Naive thymus-derived CD4-positive, alpha-beta T cell (primary cell): ENCODE measurements around the gene MAMDC2. TPM values are rescaled to one million over a fixed set of nuclear protein-coding genes. Genes with fewer than 3 reads are reported as not detected.

ENCODE experiments used
- ATAC-seq: fragments of 150-1000 bp; cut with Tn5 transposase; 2 replicates; pipeline ENCODE4 v1.10.0; 2021; ENCODE audit warnings: mild to moderate bottlenecking, moderate library complexity
- CTCF ChIA-PET: fragments of 350-600 bp; sonication (Branson Sonifier 250); formaldehyde crosslinking; loops from one replicate; lab custom pipeline; 2021; ENCODE audit warnings: antibody characterized with exemption; lab: Charles Lee
- POLR2A ChIA-PET: fragments of 350-600 bp; sonication (Branson Sonifier 250); formaldehyde crosslinking; loops from one replicate; lab custom pipeline; 2021; ENCODE audit warnings: antibody characterized with exemption, inconsistent platforms; lab: Charles Lee
- DNase-seq, 9 donors: peaks; one replicate each; pipeline versions ENCODE4 v3.0.0 to v3.0.0-alpha.2; 2020 to 2022; ENCODE audit warnings: mixed read lengths in 1 of 9
- H3K27ac ChIP-seq: one replicate; pipeline ENCODE4 v1.7.0; 2013; ENCODE audit warnings: mild to moderate bottlenecking, low read depth, low read length, moderate library complexity
- H3K27me3 ChIP-seq, 2 donors: one replicate each; pipeline ENCODE4 v1.7.0; 2013; ENCODE audit warnings: low read length in 2 of 2, mild to moderate bottlenecking in 2 of 2, moderate library complexity in 2 of 2; ENCODE audit not compliant: control insufficient read depth in 2 of 2, insufficient read depth in 2 of 2
- H3K36me3 ChIP-seq, 3 experiments: 1 replicate in 2 of 3; 2 replicates in 1 of 3; pipeline ENCODE4 v1.7.0; 2013; ENCODE audit warnings: low read length in 3 of 3, mild to moderate bottlenecking in 3 of 3, moderate library complexity in 1 of 3; ENCODE audit not compliant: insufficient read depth in 3 of 3, control insufficient read depth in 2 of 3
- H3K4me1 ChIP-seq, 2 donors: one replicate each; pipeline ENCODE4 v1.7.0; 2013; ENCODE audit warnings: low read length in 2 of 2, mild to moderate bottlenecking in 2 of 2, moderate library complexity in 1 of 2; ENCODE audit not compliant: control insufficient read depth in 2 of 2, insufficient read depth in 2 of 2
- H3K4me3 ChIP-seq: 2 replicates; pipeline ENCODE4 v1.7.0; 2013; ENCODE audit warnings: mild to moderate bottlenecking, low read length
- H3K9me3 ChIP-seq, 3 experiments: 1 replicate in 2 of 3; 2 replicates in 1 of 3; pipeline ENCODE4 v1.7.0; 2013; ENCODE audit warnings: low read length in 3 of 3; ENCODE audit not compliant: control insufficient read depth in 2 of 3
- H3K27ac Mint-ChIP-seq, 9 donors: one replicate each; pipeline ENCODE4 v1.8.0; 2020 to 2022; ENCODE audit warnings: mixed read lengths in 9 of 9, mild to moderate bottlenecking in 8 of 9, moderate library complexity in 5 of 9, inconsistent platforms in 2 of 9
- H3K27me3 Mint-ChIP-seq, 5 donors: one replicate each; pipeline ENCODE4 v1.8.0; 2021 to 2022; ENCODE audit warnings: mixed read lengths in 5 of 5, mild to moderate bottlenecking in 1 of 5
- H3K36me3 Mint-ChIP-seq, 5 donors: one replicate each; pipeline ENCODE4 v1.8.0; 2020 to 2022; ENCODE audit warnings: mixed read lengths in 5 of 5, mild to moderate bottlenecking in 3 of 5, inconsistent platforms in 1 of 5
- H3K4me1 Mint-ChIP-seq, 7 donors: one replicate each; pipeline ENCODE4 v1.8.0; 2020 to 2022; ENCODE audit warnings: mixed read lengths in 7 of 7, mild to moderate bottlenecking in 3 of 7, inconsistent platforms in 1 of 7
- H3K4me3 Mint-ChIP-seq, 10 donors: one replicate each; pipeline ENCODE4 v1.8.0; 2020 to 2022; ENCODE audit warnings: mild to moderate bottlenecking in 10 of 10, mixed read lengths in 10 of 10, moderate library complexity in 6 of 10, inconsistent platforms in 2 of 10
- H3K9me3 Mint-ChIP-seq, 11 donors: one replicate each; pipeline ENCODE4 v1.8.0; 2020 to 2022; ENCODE audit warnings: mixed read lengths in 11 of 11, mild to moderate bottlenecking in 4 of 11, inconsistent platforms in 1 of 11, moderate library complexity in 1 of 11
- intact Hi-C, 2 donors: fragments of 100-400 bp; cut with micrococcal nuclease; formaldehyde crosslinking; loops; one replicate each; pipeline ENCODE4 v1.15.1; 2023
- polyA plus RNA-seq, 2 donors: library from polyadenylated mRNA; unstranded; fragments of 300-500 nt; fragmentation: Illumina TruSeq; gene quantifications; one replicate each; pipeline ENCODE4 v1.2.3, GENCODE V29; 2021
- total RNA-seq, 6 experiments: library from RNA in 5 of 6; stranded (reverse) in 5 of 6; gene quantifications; 1 replicate in 5 of 6; 2 replicates in 1 of 6; pipeline ENCODE4 v1.2.3 and lab custom pipeline; 2021 to 2026

The MAMDC2 gene
- total and polyA plus RNA-seq, 7 experiments from 2014 or later: 0.61 TPM; not detected in 6

DNA sequence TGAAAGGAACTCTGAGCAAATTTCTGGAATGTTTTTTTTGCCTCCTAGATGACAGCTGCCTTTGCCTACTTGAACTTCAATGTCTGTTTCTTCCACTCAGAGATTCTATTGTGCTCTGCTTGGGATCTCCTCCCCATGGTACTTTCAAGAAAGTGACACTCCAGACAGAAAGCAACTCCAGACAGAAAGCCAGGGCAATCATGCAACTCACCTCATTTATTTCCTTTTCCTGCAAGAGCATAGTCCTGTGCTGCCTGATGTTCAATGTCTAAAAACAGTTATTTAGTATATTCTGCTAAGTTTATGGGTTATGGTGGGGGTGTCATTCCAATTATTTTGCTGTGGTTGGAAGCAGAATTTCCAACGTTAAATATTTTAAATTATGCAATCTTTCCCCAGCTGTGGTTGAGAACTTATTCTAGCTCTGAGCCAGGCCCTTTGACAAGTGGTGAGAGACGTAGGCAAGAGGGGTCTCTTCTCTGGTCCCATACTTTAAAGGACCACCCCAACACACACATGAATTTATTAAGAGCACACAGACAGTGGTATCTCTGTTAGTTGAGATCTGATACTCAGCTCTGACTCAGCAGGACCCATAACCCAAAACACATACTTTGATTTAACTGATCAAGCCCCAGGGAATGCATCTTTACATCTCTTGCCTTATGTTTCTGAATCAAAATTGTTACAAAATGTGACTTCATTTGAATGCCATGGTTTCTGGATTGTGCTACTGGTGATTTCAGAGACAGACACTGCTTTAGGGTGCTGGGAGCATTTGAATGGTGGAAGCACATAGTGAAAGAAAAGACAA lies 39.5 kb upstream of the MAMDC2 start:
- Mint-ChIP-seq H3K36me3 (no peaks in the 10 kb centered on the region), H3K9me3 (no peaks in the 10 kb centered on the region), H3K4me1 (no peaks in the 10 kb centered on the region), H3K27me3 (peaks cover 3 to 24% (median 21%) of the 10 kb centered on the region in 5 donors), H3K4me3 (no peak overlapping the region), H3K27ac (no peak overlapping the region)
- DNase-seq (no peak), ATAC-seq (no peak)
- intact Hi-C loops: no loop called here
- Histone ChIP-seq H3K9me3 (no peaks in the 10 kb centered on the region), H3K4me1 (no peaks in the 10 kb centered on the region), H3K36me3 (no peaks in the 10 kb centered on the region), H3K27me3 (no peaks in the 10 kb centered on the region), H3K4me3 (no peak overlapping the region), H3K27ac (no peak overlapping the region)
- POLR2A ChIA-PET: no interaction called here
- CTCF ChIA-PET: no interaction called here

DNA sequence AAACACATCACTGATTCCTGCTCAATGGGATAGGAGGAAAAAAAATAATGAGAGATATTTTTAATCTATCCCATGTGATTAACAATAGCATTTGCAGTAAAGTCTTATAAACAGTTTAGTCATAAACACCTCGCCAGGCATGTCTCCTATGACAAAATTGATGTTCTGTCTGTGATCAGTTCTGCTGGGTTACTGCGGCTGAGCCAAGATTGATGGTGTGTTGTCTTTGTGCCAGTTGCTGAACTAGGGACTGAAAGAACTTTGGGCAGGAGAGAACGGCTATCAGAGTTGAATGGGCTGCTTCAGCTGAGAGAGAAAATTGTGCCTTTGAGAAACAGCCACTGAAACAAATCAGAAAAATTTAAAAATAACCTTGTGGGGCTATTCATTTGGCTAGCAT lies 37.3 kb upstream of the MAMDC2 start:
- CTCF ChIA-PET: no interaction called here
- intact Hi-C loops: no loop called here
- Mint-ChIP-seq H3K36me3 (no peaks in the 10 kb centered on the region), H3K9me3 (no peaks in the 10 kb centered on the region), H3K27me3 (peaks cover 0 to 29% (median 17%) of the 10 kb centered on the region in 5 donors), H3K4me3 (no peak overlapping the region), H3K4me1 (peaks cover 0 to 2% (median 0%) of the 10 kb centered on the region in 7 donors), H3K27ac (no peak overlapping the region)
- Histone ChIP-seq H3K9me3 (no peaks in the 10 kb centered on the region), H3K4me1 (no peaks in the 10 kb centered on the region), H3K27ac (no peak overlapping the region), H3K4me3 (no peak overlapping the region), H3K27me3 (no peaks in the 10 kb centered on the region), H3K36me3 (no peaks in the 10 kb centered on the region)
- ATAC-seq: no peak
- POLR2A ChIA-PET: no interaction called here
- no peak for DNase-seq

DNA sequence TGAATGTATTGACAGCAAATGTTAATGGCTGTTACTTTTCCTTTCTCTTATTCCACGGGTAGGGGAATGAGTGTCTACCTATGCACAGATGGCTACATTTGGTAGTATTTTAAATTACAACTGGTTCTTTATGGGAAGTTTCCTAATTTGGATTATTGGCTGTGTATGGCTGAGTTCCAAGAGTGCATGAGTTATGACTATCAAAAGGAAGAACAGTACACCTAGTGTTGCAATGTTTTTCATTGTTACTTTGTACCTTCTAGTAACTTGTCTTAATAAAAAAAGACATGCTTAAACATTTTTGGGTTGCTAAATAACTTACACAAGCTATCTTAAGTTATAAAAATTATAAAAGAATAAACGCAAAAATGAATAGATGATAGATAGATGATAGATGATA lies 35.8 kb upstream of the MAMDC2 start:
- Mint-ChIP-seq H3K27ac (no peak overlapping the region), H3K27me3 (peaks cover 0 to 29% (median 17%) of the 10 kb centered on the region in 5 donors), H3K36me3 (no peaks in the 10 kb centered on the region), H3K4me1 (peaks cover 0 to 2% (median 0%) of the 10 kb centered on the region in 7 donors), H3K9me3 (no peaks in the 10 kb centered on the region), H3K4me3 (no peak overlapping the region)
- POLR2A ChIA-PET: no interaction called here
- ATAC-seq: no peak
- H3K36me3 ChIP-seq: no peaks in the 10 kb centered on the region
- H3K9me3 ChIP-seq: no peaks in the 10 kb centered on the region
- CTCF ChIA-PET: no interaction called here
- no peaks in the 10 kb centered on the region for H3K4me1 ChIP-seq
- intact Hi-C loops: no loop called here
- H3K4me3 ChIP-seq: no peak overlapping the region
- DNase-seq: no peak
- H3K27ac ChIP-seq: no peak overlapping the region
- no peaks in the 10 kb centered on the region for H3K27me3 ChIP-seq

DNA sequence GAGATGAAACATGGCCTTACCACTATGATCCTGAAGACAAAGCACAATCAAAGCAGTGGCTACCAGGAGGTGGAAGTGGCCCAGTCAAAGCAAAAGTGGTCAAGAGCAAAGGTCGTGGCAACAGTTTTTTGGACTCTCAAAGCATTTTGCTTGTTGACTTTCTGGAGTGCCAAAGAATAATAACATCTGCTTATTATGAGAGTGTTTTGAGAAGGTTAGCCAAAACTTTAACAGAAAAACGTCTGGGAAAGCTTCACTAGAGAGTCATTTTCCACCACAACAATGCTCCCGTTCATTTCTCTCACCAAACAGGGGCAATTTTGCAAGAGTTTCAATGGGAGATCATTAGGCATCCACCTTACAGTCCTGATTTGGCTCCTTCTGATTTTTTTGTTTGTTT lies 33.6 kb upstream of the MAMDC2 start:
- Histone ChIP-seq H3K9me3 (no peaks in the 10 kb centered on the region), H3K4me3 (no peak overlapping the region), H3K36me3 (no peaks in the 10 kb centered on the region), H3K4me1 (no peaks in the 10 kb centered on the region), H3K27ac (no peak overlapping the region), H3K27me3 (no peaks in the 10 kb centered on the region)
- H3K36me3 Mint-ChIP-seq: no peaks in the 10 kb centered on the region
- no peak overlapping the region for H3K27ac Mint-ChIP-seq
- H3K4me3 Mint-ChIP-seq: no peak overlapping the region
- intact Hi-C loops: no loop called here
- no peak for ATAC-seq
- POLR2A ChIA-PET: no interaction called here
- peaks cover 0 to 29% (median 17%) of the 10 kb centered on the region in 5 donors for H3K27me3 Mint-ChIP-seq
- no peaks in the 10 kb centered on the region for H3K9me3 Mint-ChIP-seq
- DNase-seq: no peak
- CTCF ChIA-PET: no interaction called here
- peaks cover 0 to 2% (median 0%) of the 10 kb centered on the region in 7 donors for H3K4me1 Mint-ChIP-seq

DNA sequence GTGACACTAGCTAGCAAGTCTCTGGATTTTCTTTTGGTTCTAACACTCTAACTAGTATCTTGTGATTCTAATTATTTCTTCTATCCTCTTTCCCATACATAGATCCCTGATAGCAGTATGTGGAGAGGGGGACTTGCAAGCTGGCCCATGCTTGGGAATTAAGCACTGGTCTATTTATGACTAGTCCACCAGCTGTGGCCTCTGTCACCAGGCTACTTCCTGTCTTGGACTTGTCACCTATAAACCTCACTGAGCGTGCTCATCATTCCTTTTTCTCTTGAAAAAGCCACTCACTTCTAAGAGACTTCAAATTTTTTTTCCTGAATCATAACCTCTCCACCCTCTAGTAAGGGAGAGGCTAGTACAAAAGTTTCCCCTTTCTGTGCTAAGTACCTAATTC lies 32.3 kb upstream of the MAMDC2 start:
- H3K4me3 ChIP-seq: no peak overlapping the region
- no peaks in the 10 kb centered on the region for H3K9me3 ChIP-seq
- Mint-ChIP-seq H3K36me3 (no peaks in the 10 kb centered on the region), H3K4me3 (no peak overlapping the region), H3K27me3 (peaks cover 0 to 21% (median 11%) of the 10 kb centered on the region in 5 donors), H3K9me3 (no peaks in the 10 kb centered on the region), H3K27ac (no peak overlapping the region), H3K4me1 (peaks cover 0 to 2% (median 0%) of the 10 kb centered on the region in 7 donors)
- H3K27me3 ChIP-seq: no peaks in the 10 kb centered on the region
- no peaks in the 10 kb centered on the region for H3K4me1 ChIP-seq
- intact Hi-C loops: no loop called here
- ATAC-seq (no peak), DNase-seq (no peak)
- H3K27ac ChIP-seq: no peak overlapping the region
- no peaks in the 10 kb centered on the region for H3K36me3 ChIP-seq
- ChIA-PET POLR2A (no interaction called here), CTCF (no interaction called here)

DNA sequence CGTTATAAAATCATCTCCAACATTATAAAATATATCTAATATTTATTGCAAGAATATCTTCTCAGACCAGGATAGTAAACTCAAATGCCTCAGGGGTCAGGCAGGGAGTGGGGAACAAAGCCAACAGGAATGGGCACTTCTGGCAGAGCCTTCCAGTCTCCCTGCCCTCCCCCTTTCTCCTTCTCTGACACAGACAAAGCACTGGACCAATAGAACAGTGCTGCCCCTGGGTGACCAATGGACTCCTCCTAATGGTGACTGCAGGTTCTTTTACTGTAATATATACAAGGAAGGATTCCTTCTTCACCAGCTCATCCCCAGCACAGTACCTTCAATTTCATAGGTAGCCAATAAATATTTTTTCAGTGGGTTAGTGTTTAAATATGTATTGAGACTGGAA lies 31.1 kb upstream of the MAMDC2 start:
- Mint-ChIP-seq H3K4me1 (peaks cover 0 to 2% (median 0%) of the 10 kb centered on the region in 7 donors), H3K27me3 (peaks cover 0 to 14% (median 4%) of the 10 kb centered on the region in 5 donors), H3K9me3 (no peaks in the 10 kb centered on the region), H3K36me3 (no peaks in the 10 kb centered on the region), H3K4me3 (no peak overlapping the region), H3K27ac (no peak overlapping the region)
- H3K4me1 ChIP-seq: no peaks in the 10 kb centered on the region
- POLR2A ChIA-PET: no interaction called here
- no peak for DNase-seq
- intact Hi-C loops: no loop called here
- no peaks in the 10 kb centered on the region for H3K27me3 ChIP-seq
- no peaks in the 10 kb centered on the region for H3K36me3 ChIP-seq
- H3K4me3 ChIP-seq: no peak overlapping the region
- H3K9me3 ChIP-seq: no peaks in the 10 kb centered on the region
- ATAC-seq: no peak
- CTCF ChIA-PET: interaction anchor here (0.7 kb wide), 1 partner anchor 24 kb away, joined by 5 read pairs; no protein-coding TSS in a partner anchor
- H3K27ac ChIP-seq: no peak overlapping the region
